RWPE2 (cell line): ENCODE results near the gene PLEKHM1.

Source experiments
- ATAC-seq: fragments of 200-7000 bp; cut with Tn5 transposase; 3 replicates; pipeline ENCODE4 v1.9.1; 2021; ENCODE audit warnings: low read depth
- DNase-seq: peaks from one replicate; pipeline ENCODE4 v3.0.0-alpha.2; 2020; ENCODE audit warnings: low spot score
- H3K27ac ChIP-seq: fragments of 450-650 bp; 2 replicates; pipeline ENCODE4 v1.5.1; 2017; ENCODE audit warnings: mild to moderate bottlenecking; ENCODE audit not compliant: poor library complexity, severe bottlenecking
- H3K27me3 ChIP-seq: fragments of 250-450 bp; sonication (Bioruptor Pico); 2 replicates; pipeline ENCODE4 v1.5.1; 2021; ENCODE audit warnings: mild to moderate bottlenecking, moderate library complexity; ENCODE audit not compliant: insufficient read depth, poor library complexity, severe bottlenecking
- H3K36me3 ChIP-seq: fragments of 250-450 bp; sonication (Bioruptor Pico); 2 replicates; pipeline ENCODE4 v1.5.1; 2020; ENCODE audit warnings: low read depth, mild to moderate bottlenecking, moderate library complexity
- H3K4me1 ChIP-seq: fragments of 250-450 bp; sonication (Bioruptor Pico); 2 replicates; pipeline ENCODE4 v1.5.1; 2021; ENCODE audit warnings: mild to moderate bottlenecking, moderate library complexity; ENCODE audit not compliant: insufficient read depth, poor library complexity, severe bottlenecking
- H3K4me3 ChIP-seq: fragments of 250-450 bp; sonication (Bioruptor Pico); 2 replicates; pipeline ENCODE4 v1.5.1; 2021; ENCODE audit warnings: mild to moderate bottlenecking, moderate library complexity; ENCODE audit not compliant: severe bottlenecking
- H3K9me3 ChIP-seq: fragments of 250-450 bp; sonication (Bioruptor Pico); 2 replicates; pipeline ENCODE4 v1.5.1; 2021; ENCODE audit warnings: mild to moderate bottlenecking, moderate library complexity; ENCODE audit not compliant: severe bottlenecking
- CTCF ChIP-seq: fragments of 450-650 bp; IDR thresholded peaks from one replicate; pipeline ENCODE4 v1.5.1; 2017; ENCODE audit warnings: mild to moderate bottlenecking, moderate library complexity; ENCODE audit not compliant: poor library complexity, severe bottlenecking

Gene PLEKHM1

GRCh38 chr17:45430006-45430737 lies 60.3 kb downstream of the PLEKHM1 start:
- TF ChIP-seq CTCF, result no peak
- Histone ChIP-seq H3K9me3 (no peaks in the 10 kb centered on the region), H3K27ac (no peak overlapping the region), H3K4me1 (no peaks in the 10 kb centered on the region), H3K4me3 (no peak overlapping the region), H3K27me3 (no peaks in the 10 kb centered on the region), H3K36me3 (no peaks in the 10 kb centered on the region)
- DNase-seq (peak; percentile 66), ATAC-seq (no peak)

- ATAC-seq (no peak), DNase-seq (peak; percentile 59)
- no peak overlapping the region for H3K4me3 ChIP-seq
- H3K27ac ChIP-seq, result no peak overlapping the region
- no peaks in the 10 kb centered on the region for H3K36me3 ChIP-seq
- no peaks in the 10 kb centered on the region for H3K27me3 ChIP-seq
- no peaks in the 10 kb centered on the region for H3K9me3 ChIP-seq
- no peaks in the 10 kb centered on the region for H3K4me1 ChIP-seq
- no peak for TF ChIP-seq CTCF
Measured at GRCh38 chr17:45429339-45430005, 61.0 kb downstream of the PLEKHM1 start.

- no peak for DNase-seq
- H3K9me3 ChIP-seq, result no peaks in the 10 kb centered on the region
- TF ChIP-seq CTCF, result no peak
- no peak overlapping the region for H3K27ac ChIP-seq
- no peaks in the 10 kb centered on the region for H3K27me3 ChIP-seq
- no peaks in the 10 kb centered on the region for H3K4me1 ChIP-seq
- H3K36me3 ChIP-seq, result no peaks in the 10 kb centered on the region
- no peak overlapping the region for H3K4me3 ChIP-seq
- ATAC-seq, result no peak
Measured at GRCh38 chr17:45428931-45429338, 61.6 kb downstream of the PLEKHM1 start.

GRCh38 chr17:45428050-45428617 lies 62.4 kb downstream of the PLEKHM1 start:
- no peaks in the 10 kb centered on the region for H3K27me3 ChIP-seq
- no peak overlapping the region for H3K27ac ChIP-seq
- H3K36me3 ChIP-seq, result no peaks in the 10 kb centered on the region
- H3K4me3 ChIP-seq, result no peak overlapping the region
- no peak for DNase-seq
- no peaks in the 10 kb centered on the region for H3K4me1 ChIP-seq
- ATAC-seq, result peak; percentile 28
- TF ChIP-seq CTCF, result peak; percentile 96
- H3K9me3 ChIP-seq, result no peaks in the 10 kb centered on the region
